ENCODE measurements around the gene COX6B1.

- TF ChIP-seq GATA2 (IDR thresholded peaks at IDR 0.05; ENCODE audit: low read depth, low read length): no peak
- TF ChIP-seq GATA3 (IDR thresholded peaks at IDR 0.05; ENCODE audit: low read depth, low read length): no peak
These were observed 11.5 kb upstream of the COX6B1 start for GRCh38 chr19:35636651-35637050.
